ENCODE results near the gene PBX3.

- TF ChIP-seq CTCF (IDR thresholded peaks at IDR 0.05): no peak
- TF ChIP-seq POLR2A (IDR thresholded peaks at IDR 0.05): no peak
These were observed 146.1 kb downstream of the PBX3 start for GRCh38 chr9:125893277-125893676.
